GM18868 (cell line): Measurements from ENCODE around the gene HDAC3.
A peak's percentile ranks its signal among the peaks of the same experiment; 100 is the strongest.

ENCODE experiments used
- ATAC-seq: cut with Tn5 transposase; IDR thresholded peaks from one replicate; pipeline ENCODE4 v1.9.1; 2021; ENCODE audit warnings: mild to moderate bottlenecking, moderate library complexity; ENCODE audit not compliant: unreplicated experiment

The HDAC3 gene

GRCh38 chr5:141605523-141606277 lies 30.9 kb downstream of the HDAC3 start:
- ATAC-seq, result peak; percentile 96

- no peak for ATAC-seq
Observed at GRCh38 chr5:141603923-141604717, 32.5 kb downstream of the HDAC3 start.

- no peak for ATAC-seq
Observed at GRCh38 chr5:141602606-141603005, 34.0 kb downstream of the HDAC3 start.

- ATAC-seq, result peak; percentile 78
Observed at GRCh38 chr5:141598391-141599345, 38.0 kb downstream of the HDAC3 start.

GRCh38 chr5:141597814-141598213 lies 38.8 kb downstream of the HDAC3 start:
- ATAC-seq, result no peak

GRCh38 chr5:141597394-141597793 lies 39.3 kb downstream of the HDAC3 start:
- no peak for ATAC-seq

GRCh38 chr5:141596867-141597266 lies 39.8 kb downstream of the HDAC3 start:
- ATAC-seq, result no peak

GRCh38 chr5:141590127-141590526 lies 46.5 kb downstream of the HDAC3 start:
- no peak for ATAC-seq

- ATAC-seq, result no peak
Observed at GRCh38 chr5:141586246-141586645, 50.4 kb downstream of the HDAC3 start.

- ATAC-seq, result no peak
Observed at GRCh38 chr5:141585594-141585993, 51.1 kb downstream of the HDAC3 start.

- no peak for ATAC-seq
Observed at GRCh38 chr5:141574122-141574510, 62.5 kb downstream of the HDAC3 start.

GRCh38 chr5:141573489-141574121 lies 63.0 kb downstream of the HDAC3 start:
- no peak for ATAC-seq
